Measurements from ENCODE around the gene FRMD4B.

DNA sequence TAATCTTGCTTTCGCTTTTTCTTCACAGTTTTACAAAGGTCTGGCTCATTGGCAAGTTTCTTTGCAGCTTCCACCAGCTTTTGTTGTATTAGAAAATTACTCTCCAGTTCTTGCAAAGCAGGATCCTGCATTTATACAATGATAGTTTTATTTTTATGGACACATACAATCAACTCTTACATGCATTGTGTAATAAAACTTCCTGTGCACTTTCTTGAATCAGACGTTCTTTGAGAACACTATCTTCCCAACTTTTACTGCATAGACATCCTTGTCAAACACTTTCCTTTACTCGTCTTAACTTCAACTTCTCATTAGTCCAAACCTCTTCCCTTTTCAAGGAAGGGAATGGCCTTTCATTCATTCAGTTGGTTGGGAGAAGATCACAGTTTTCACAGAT, 192.1 kb downstream of the FRMD4B start:
- TF ChIP-seq, protein P1, sequence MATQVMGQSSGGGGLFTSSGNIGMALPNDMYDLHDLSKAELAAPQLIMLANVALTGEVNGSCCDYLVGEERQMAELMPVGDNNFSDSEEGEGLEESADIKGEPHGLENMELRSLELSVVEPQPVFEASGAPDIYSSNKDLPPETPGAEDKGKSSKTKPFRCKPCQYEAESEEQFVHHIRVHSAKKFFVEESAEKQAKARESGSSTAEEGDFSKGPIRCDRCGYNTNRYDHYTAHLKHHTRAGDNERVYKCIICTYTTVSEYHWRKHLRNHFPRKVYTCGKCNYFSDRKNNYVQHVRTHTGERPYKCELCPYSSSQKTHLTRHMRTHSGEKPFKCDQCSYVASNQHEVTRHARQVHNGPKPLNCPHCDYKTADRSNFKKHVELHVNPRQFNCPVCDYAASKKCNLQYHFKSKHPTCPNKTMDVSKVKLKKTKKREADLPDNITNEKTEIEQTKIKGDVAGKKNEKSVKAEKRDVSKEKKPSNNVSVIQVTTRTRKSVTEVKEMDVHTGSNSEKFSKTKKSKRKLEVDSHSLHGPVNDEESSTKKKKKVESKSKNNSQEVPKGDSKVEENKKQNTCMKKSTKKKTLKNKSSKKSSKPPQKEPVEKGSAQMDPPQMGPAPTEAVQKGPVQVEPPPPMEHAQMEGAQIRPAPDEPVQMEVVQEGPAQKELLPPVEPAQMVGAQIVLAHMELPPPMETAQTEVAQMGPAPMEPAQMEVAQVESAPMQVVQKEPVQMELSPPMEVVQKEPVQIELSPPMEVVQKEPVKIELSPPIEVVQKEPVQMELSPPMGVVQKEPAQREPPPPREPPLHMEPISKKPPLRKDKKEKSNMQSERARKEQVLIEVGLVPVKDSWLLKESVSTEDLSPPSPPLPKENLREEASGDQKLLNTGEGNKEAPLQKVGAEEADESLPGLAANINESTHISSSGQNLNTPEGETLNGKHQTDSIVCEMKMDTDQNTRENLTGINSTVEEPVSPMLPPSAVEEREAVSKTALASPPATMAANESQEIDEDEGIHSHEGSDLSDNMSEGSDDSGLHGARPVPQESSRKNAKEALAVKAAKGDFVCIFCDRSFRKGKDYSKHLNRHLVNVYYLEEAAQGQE (IDR thresholded peaks at IDR 0.05; ENCODE audit: insufficient read depth in 1 of 2, low read depth in 2 of 2, low read length in 1 of 2), result no peak
- TF ChIP-seq, protein P2, sequence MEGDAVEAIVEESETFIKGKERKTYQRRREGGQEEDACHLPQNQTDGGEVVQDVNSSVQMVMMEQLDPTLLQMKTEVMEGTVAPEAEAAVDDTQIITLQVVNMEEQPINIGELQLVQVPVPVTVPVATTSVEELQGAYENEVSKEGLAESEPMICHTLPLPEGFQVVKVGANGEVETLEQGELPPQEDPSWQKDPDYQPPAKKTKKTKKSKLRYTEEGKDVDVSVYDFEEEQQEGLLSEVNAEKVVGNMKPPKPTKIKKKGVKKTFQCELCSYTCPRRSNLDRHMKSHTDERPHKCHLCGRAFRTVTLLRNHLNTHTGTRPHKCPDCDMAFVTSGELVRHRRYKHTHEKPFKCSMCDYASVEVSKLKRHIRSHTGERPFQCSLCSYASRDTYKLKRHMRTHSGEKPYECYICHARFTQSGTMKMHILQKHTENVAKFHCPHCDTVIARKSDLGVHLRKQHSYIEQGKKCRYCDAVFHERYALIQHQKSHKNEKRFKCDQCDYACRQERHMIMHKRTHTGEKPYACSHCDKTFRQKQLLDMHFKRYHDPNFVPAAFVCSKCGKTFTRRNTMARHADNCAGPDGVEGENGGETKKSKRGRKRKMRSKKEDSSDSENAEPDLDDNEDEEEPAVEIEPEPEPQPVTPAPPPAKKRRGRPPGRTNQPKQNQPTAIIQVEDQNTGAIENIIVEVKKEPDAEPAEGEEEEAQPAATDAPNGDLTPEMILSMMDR (IDR thresholded peaks at IDR 0.05), result no peak
- TF ChIP-seq POLR2AphosphoS5 (IDR thresholded peaks at IDR 0.05; ENCODE audit: low read depth, low read length), result no peak
